ENCODE measurements around the gene RIN3.
A peak's percentile ranks its signal among the peaks of the same experiment; 100 is the strongest.
"Not testable (repeated sequence)": the region's sequence is repeated elsewhere in the genome, so short reads cannot be mapped to it uniquely, and the experiment has no call there.

The RIN3 gene

DNA sequence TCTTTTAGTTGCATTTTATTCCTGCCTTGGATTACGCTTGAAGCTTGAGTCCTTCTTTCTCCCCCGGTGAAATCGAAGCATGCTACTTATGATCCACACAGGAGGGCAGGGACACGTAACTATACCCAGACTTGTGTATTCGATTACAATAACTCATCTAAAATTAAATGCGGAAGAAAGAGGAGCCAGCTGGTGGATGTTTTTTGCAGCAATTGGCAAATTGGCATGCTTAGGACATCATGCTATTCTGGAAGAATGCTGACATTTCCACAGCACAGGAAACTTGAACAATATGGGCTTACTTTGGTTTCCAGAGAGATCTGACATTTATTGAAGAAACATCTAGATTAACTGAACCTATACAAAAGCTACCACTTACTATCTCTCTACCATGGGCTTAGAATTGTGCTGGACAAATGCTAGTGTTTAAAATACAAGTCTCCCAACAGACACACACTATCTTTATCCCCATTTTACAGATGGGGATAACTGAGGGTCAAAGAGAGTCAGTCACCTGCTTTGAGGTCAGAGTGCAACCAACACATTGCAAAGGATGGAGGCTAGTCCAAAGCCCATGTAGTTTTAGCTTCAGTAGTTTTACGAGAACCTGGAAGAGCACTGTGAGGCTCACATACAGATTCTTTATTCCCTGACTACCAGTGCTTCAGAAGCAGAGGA is 198.5 kb downstream of the RIN3 start:
- Mint-ChIP-seq H3K27me3 (peaks cover 9 to 15% of the 10 kb centered on the region in 2 donors), H3K4me1 (ENCODE audit: low read depth in 2 of 2) (no peaks in the 10 kb centered on the region), H3K9me3 (no peaks in the 10 kb centered on the region), H3K27ac (peak overlapping the region in 1 of 2 donors; percentile 19), H3K4me3 (no peak overlapping the region), H3K36me3 (ENCODE audit: insufficient read depth) (peaks cover 7% of the 10 kb centered on the region)
- no peak for ATAC-seq (replicated peaks)
- no peak for DNase-seq

DNA sequence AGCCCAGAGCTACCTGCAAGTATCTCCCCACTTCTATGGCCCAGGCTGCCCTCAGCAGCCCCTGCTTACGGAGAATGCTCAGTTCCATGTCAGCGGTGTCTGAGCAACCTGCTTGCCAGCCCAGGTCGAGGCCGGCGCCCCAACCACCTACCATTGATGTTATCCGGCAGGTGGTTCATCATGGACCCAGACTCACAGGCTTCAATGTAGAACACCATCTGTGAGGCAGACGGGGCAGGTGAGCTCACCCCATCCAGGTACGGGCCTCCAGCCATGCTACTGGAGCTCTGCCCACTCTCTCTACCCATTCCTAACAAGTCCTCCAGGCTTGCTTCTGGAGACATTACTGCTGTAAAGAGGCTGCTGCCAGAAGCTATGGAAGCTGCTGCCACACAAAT is 199.1 kb downstream of the RIN3 start:
- H3K27ac Mint-ChIP-seq, result no peak overlapping the region
- H3K4me3 Mint-ChIP-seq, result no peak overlapping the region
- no peak for ATAC-seq (replicated peaks)
- no peaks in the 10 kb centered on the region for H3K9me3 Mint-ChIP-seq
- H3K27me3 Mint-ChIP-seq, result peaks cover 6 to 10% of the 10 kb centered on the region in 2 donors
- no peak for DNase-seq
- H3K4me1 Mint-ChIP-seq (ENCODE audit: low read depth in 2 of 2), result peaks cover 3% of the 10 kb centered on the region in 2 donors
- peaks cover 7% of the 10 kb centered on the region for H3K36me3 Mint-ChIP-seq (ENCODE audit: insufficient read depth)

DNA sequence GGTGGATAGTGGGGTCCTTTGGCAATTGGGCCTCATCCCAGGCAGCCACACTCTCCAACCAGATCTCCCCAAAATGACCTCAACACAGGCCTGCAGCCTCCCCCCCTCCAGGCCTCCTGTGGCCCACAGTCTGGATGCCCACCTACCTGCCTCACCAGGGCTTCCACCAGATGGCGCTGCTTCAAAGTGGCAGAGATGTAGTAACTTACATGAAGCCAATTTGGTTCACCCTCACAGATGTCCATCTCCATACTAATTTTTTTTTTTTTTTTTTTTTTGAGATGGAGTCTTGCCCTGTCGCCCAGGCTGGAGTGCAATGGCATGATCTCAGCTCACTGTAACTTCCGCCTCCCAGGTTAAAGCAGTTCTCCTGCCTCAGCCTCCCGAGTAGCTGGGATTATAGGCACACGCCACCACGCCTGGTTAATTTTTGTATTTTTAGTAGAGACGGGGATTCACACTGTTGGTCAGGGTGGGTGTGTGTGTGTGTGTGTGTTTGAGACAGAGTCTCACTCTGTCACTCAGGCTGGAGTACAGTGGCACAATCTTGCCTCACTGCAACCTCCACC is 201.2 kb downstream of the RIN3 start:
- not testable (repeated sequence) for H3K4me3 Mint-ChIP-seq; H3K27ac Mint-ChIP-seq; H3K27me3 Mint-ChIP-seq; H3K9me3 Mint-ChIP-seq; H3K4me1 Mint-ChIP-seq (ENCODE audit: low read depth in 2 of 2); H3K36me3 Mint-ChIP-seq (ENCODE audit: insufficient read depth)
- ATAC-seq (replicated peaks) (peak; percentile 81), DNase-seq (peak; percentile 76 to 83 (median 77))

DNA sequence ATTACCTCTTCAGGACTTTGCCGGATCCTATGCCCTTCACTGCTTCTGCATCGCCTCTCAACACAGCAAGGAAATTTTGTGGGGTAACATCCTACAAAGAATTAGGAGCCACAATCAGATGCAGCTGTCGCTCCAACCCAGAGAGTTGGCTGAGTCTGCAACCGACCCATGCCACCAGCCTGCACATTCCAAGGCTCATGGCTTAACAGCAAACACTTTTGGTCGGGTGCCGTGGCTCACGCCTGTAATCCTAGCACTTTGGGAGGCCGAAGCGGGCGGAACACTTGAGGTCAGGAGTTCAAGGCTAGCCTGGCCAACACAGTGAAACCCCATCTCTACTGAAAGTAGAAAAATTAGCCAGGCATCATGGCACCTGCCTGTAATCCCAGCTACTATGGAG is 202.6 kb downstream of the RIN3 start:
- Mint-ChIP-seq H3K4me3 (no peak overlapping the region), H3K27me3 (no peaks in the 10 kb centered on the region), H3K27ac (no peak overlapping the region), H3K9me3 (no peaks in the 10 kb centered on the region), H3K36me3 (ENCODE audit: insufficient read depth) (peaks cover 9% of the 10 kb centered on the region), H3K4me1 (ENCODE audit: low read depth in 2 of 2) (peaks cover 5 to 6% of the 10 kb centered on the region in 2 donors)
- DNase-seq (no peak), ATAC-seq (replicated peaks) (no peak)

DNA sequence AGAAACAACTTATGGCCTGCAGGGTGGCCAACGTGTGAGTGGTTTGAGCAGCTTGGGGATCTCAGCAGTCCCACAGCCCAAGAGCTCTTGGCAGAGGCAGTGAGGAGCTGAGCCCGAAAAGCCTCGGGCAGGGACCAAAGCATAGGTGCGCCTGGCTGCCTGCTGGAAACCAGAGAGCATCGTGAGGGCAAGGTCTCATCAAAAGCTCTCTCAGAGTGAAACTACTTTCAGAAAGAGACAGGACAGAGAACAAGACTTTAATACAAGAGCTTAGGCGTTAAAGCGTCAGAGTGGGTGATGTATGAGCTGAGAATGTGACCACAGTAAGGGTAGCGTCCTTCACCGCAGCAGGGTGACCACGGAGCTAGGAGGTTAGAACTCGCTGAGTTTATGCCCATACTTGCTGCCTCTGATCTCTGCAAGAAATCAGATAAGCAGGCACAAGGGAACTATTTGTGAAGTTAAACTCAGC is 204.0 kb downstream of the RIN3 start:
- ATAC-seq (replicated peaks) (peak; percentile 72), DNase-seq (peak in 1 of 3 experiments; percentile 12)
- Mint-ChIP-seq H3K9me3 (no peaks in the 10 kb centered on the region), H3K4me3 (peak overlapping the region in 1 of 2 donors; percentile 47), H3K36me3 (ENCODE audit: insufficient read depth) (peaks cover 6% of the 10 kb centered on the region), H3K4me1 (ENCODE audit: low read depth in 2 of 2) (peaks cover 5 to 6% of the 10 kb centered on the region in 2 donors), H3K27ac (peak overlapping the region in 1 of 2 donors; percentile 27), H3K27me3 (no peaks in the 10 kb centered on the region)

DNA sequence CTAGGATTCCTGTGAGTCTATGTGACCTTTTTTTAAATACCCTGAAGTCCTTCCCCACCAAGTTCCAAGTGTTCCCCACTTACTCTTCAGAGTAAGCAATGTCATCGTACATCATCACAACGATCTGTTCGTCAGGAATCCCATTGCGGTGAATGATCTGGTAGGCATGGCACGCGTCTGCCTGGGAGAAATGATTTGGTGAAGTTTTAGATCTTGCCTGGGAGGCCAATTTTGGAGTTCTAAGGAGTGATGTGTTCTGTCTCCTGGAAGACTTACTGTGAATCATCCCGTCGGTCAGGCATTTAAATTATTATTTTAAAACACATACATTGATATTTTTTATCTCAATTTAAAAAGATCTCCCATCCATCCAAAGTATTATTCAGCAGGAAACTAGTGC is 205.1 kb downstream of the RIN3 start:
- H3K27ac Mint-ChIP-seq, result no peak overlapping the region
- H3K36me3 Mint-ChIP-seq (ENCODE audit: insufficient read depth), result peaks cover 2% of the 10 kb centered on the region
- no peak for ATAC-seq (replicated peaks)
- peaks cover 5 to 6% of the 10 kb centered on the region in 2 donors for H3K4me1 Mint-ChIP-seq (ENCODE audit: low read depth in 2 of 2)
- H3K9me3 Mint-ChIP-seq, result no peaks in the 10 kb centered on the region
- no peak for DNase-seq
- H3K4me3 Mint-ChIP-seq, result no peak overlapping the region
- no peaks in the 10 kb centered on the region for H3K27me3 Mint-ChIP-seq

DNA sequence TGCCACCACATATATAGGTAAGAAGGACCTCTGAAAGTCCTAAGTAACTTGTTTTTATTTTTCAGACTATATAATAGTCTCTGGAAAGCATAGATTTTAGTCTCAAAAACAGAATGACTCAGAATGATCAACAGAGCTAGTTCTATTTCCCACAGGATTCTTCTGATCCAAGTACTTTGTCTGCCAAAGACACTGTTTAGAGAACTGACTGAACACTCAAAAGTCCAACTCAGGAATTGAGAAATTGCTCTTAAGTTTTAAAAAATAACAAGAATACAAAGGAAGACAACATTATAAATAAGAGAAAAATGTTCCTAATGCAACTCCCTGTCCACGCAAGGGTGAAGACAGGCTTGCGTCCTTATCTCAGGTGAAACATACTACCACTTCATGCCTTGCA is 205.8 kb downstream of the RIN3 start:
- no peak overlapping the region for H3K4me3 Mint-ChIP-seq
- H3K27me3 Mint-ChIP-seq, result no peaks in the 10 kb centered on the region
- H3K27ac Mint-ChIP-seq, result peak overlapping the region in 1 of 2 donors; percentile 81
- H3K4me1 Mint-ChIP-seq (ENCODE audit: low read depth in 2 of 2), result peaks cover 5 to 6% of the 10 kb centered on the region in 2 donors
- no peak for DNase-seq
- no peak for ATAC-seq (replicated peaks)
- no peaks in the 10 kb centered on the region for H3K9me3 Mint-ChIP-seq
- peaks cover 2% of the 10 kb centered on the region for H3K36me3 Mint-ChIP-seq (ENCODE audit: insufficient read depth)

DNA sequence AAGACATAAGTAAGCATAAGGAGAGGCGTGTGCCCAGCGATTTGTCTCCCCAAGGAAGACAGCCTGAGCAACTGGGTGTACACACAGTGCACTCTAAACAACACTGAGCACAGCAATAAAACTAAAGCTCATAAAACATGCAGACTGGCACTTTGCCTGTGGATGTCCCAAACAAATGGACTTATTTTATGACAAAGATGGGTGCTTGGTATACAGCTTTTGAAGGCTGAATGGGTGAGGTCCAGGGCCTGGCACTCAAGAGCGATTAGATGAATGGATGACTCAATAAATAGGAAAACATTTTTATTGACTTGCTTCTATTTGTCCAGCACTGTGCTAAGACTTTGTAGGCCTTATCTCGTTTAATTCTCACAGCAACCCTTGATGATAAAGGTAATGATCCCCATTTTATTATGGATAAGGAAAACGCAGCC is 206.3 kb downstream of the RIN3 start:
- Mint-ChIP-seq H3K4me1 (ENCODE audit: low read depth in 2 of 2) (peaks cover 5 to 6% of the 10 kb centered on the region in 2 donors), H3K36me3 (ENCODE audit: insufficient read depth) (peaks cover 2% of the 10 kb centered on the region), H3K9me3 (no peaks in the 10 kb centered on the region), H3K27ac (no peak overlapping the region), H3K4me3 (no peak overlapping the region), H3K27me3 (no peaks in the 10 kb centered on the region)
- no peak for ATAC-seq (replicated peaks)
- no peak for DNase-seq

DNA sequence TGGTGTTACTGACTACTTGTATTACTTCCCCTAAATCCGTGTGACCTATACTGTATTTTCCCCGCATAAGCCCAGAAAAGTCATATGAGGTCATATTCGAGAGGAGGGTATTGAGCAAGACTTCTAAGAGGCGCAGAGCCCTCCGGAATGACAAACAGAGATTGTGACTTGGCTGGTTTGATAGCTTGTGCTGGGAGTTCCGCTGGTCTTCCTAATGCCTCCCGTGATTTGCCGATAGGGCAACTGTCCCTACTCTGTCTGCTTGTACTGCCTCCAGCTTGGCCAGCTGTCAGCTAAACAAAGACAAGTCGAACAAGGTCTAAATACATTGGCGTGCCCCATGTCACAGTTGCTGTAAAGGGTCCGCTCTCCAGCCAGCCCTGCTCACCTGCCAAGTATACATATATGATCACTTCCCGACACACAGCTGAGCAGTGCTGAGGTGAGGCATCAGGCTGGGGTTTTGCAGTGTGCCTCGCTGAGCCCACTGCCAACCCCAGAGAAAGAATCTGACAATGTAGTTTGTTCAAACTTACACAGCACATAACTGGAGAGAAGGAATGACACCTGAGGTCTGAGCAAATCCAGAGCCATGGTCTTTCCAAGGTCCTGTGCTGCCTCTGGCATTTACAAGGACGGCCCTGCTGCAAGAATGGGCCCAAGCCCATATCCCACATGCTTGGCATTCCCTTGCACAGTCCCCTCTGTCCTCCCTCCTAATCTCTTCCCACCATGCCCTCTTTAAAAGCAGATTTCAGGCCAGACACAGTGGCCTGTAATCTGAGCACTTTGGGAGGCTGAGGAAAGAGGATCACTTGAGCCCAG is 211.1 kb downstream of the RIN3 start:
- Mint-ChIP-seq H3K27ac (peak overlapping the region in 1 of 2 donors; percentile 29), H3K27me3 (peaks cover 9 to 10% of the 10 kb centered on the region in 2 donors), H3K4me3 (no peak overlapping the region), H3K36me3 (ENCODE audit: insufficient read depth) (peaks cover 3% of the 10 kb centered on the region), H3K9me3 (peaks cover 0 to 3% of the 10 kb centered on the region in 2 donors), H3K4me1 (ENCODE audit: low read depth in 2 of 2) (peaks cover 8 to 9% of the 10 kb centered on the region in 2 donors)
- ATAC-seq (replicated peaks) (no peak), DNase-seq (no peak)

DNA sequence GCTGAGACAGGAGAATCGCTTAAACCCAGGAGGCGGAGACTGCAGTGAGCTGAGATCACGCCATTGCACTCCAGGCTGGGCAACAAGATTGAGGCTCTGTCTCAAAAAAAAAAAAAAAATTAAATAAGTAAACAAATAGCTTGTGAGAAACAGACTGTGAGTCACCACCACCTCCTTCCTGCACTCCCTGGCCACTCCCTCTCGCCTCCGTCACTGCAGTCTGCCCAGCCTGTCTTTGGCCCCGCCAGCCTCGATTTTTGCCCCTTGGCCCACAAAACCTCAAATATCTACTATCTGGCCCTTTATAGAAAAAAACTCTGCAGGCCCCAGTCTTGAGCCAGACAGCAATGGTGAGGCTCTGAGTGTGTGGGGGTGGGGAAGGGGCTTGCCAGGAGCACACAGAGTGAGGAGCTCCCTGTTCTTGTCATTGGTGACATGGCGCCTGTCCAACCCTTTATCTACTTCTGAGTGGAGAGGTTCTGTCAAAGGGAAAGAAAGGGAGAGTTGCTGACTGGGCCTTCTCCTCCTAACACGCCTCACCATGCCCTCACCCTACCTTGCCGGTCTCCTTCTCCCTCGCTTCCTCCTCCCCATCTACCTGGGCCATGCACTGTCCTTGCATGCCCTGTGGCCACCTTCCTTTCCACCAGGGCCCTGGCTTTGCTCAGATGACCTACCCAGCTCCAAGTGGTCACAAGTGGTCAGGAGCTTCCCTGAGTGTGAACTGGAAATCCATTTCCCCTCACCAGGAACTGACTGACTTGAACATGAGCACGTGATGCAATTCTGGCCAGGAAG is 212.8 kb downstream of the RIN3 start:
- Mint-ChIP-seq H3K9me3 (peaks cover 0 to 3% of the 10 kb centered on the region in 2 donors), H3K27ac (peak overlapping the region; percentile 90 to 95), H3K4me3 (peak overlapping the region; percentile 49 to 59), H3K4me1 (ENCODE audit: low read depth in 2 of 2) (peaks cover 8 to 10% of the 10 kb centered on the region in 2 donors), H3K36me3 (ENCODE audit: insufficient read depth) (peaks cover 3% of the 10 kb centered on the region), H3K27me3 (peaks cover 9 to 10% of the 10 kb centered on the region in 2 donors)
- DNase-seq (peak; percentile 43 to 51 (median 47)), ATAC-seq (replicated peaks) (peak; percentile 95)

DNA sequence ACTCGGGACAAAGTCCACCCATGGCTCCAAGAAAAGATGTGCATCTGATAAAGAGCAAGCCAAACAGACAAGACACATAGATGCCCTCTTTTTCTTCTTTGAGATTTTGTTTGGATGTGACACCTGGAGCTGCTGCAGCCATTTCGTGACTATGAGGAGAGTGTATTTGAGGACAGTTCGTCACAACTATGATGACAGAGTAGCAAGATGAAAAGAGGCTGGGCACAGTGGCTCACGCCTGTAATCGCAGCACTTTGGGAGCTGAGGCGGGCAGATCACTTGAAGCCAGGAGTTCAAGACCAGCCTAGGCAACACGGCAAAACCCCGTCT is 213.3 kb downstream of the RIN3 start:
- ATAC-seq (replicated peaks), result no peak
- H3K27me3 Mint-ChIP-seq, result peaks cover 9 to 10% of the 10 kb centered on the region in 2 donors
- no peak for DNase-seq
- peak overlapping the region in 1 of 2 donors; percentile 95 for H3K27ac Mint-ChIP-seq
- H3K4me3 Mint-ChIP-seq, result peak overlapping the region in 1 of 2 donors; percentile 59
- H3K36me3 Mint-ChIP-seq (ENCODE audit: insufficient read depth), result peaks cover 3% of the 10 kb centered on the region
- H3K9me3 Mint-ChIP-seq, result peaks cover 0 to 3% of the 10 kb centered on the region in 2 donors
- H3K4me1 Mint-ChIP-seq (ENCODE audit: low read depth in 2 of 2), result peaks cover 8 to 10% of the 10 kb centered on the region in 2 donors

DNA sequence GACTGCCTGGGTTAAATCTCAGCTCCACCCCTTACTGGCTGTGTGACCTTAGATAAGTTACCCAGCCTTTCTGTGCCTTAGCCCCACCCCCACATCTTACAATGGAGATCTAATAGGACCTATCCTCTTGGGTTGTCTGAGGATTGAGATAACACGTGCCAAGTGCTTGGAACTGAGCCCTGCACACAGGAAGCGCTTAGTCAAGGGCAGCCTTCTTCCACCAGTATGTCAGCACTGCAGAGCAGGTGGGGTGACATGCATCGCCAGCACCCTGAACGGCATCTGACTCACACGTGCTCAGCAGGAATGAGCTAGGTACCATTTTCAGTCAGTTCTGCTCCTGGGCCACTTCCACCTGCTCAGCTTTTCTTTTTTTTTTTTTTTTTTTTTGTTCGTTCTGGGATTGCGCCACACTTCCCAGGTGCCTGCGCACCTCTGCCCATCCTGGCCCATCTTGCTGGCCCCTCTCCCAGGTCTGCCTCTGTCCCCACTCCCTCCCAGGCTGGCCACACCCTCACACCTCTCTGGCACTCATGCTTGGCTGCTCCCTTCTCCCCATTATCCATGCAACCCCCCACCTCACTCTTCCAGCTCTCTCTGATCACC is 215.3 kb downstream of the RIN3 start:
- Mint-ChIP-seq H3K27me3 (peaks cover 9 to 10% of the 10 kb centered on the region in 2 donors), H3K9me3 (peaks cover 0 to 3% of the 10 kb centered on the region in 2 donors), H3K27ac (no peak overlapping the region), H3K4me3 (no peak overlapping the region), H3K36me3 (ENCODE audit: insufficient read depth) (peaks cover 3% of the 10 kb centered on the region), H3K4me1 (ENCODE audit: low read depth in 2 of 2) (peaks cover 8 to 10% of the 10 kb centered on the region in 2 donors)
- ATAC-seq (replicated peaks) (peak; percentile 33), DNase-seq (no peak)
